WTC11 (cell line): ENCODE results near the gene SBF2. TPM values are rescaled to one million over a fixed set of nuclear protein-coding genes. Genes with fewer than 3 reads are reported as not detected.

ENCODE experiments used
- ATAC-seq: fragments of 200-7000 bp; cut with Tn5 transposase; 2 replicates; pipeline ENCODE4 v1.10.0; 2021; ENCODE audit warnings: mild to moderate bottlenecking, moderate library complexity
- CTCF ChIA-PET: fragments of 300-600 bp; sonication (Branson Sonifier 250); formaldehyde crosslinking; loops from one replicate; lab custom pipeline; 2021; ENCODE audit warnings: antibody characterized with exemption; lab: Charles Lee
- POLR2A ChIA-PET: fragments of 350-600 bp; sonication (Branson Sonifier 250); formaldehyde crosslinking; loops from one replicate; lab custom pipeline; 2021; ENCODE audit warnings: antibody characterized with exemption; lab: Charles Lee
- DNase-seq: peaks from one replicate; pipeline ENCODE4 v3.0.0; 2021; ENCODE audit warnings: low spot score
- H3K27ac Mint-ChIP-seq: 2 replicates; pipeline ENCODE4 v1.8.0; 2021; ENCODE audit warnings: mixed read lengths
- H3K27me3 Mint-ChIP-seq: 2 replicates; pipeline ENCODE4 v1.8.0; 2021; ENCODE audit warnings: low read depth, mild to moderate bottlenecking, moderate library complexity, mixed read lengths
- H3K36me3 Mint-ChIP-seq: 2 replicates; pipeline ENCODE4 v1.8.0; 2021; ENCODE audit warnings: mixed read lengths
- H3K4me1 Mint-ChIP-seq: 2 replicates; pipeline ENCODE4 v1.8.0; 2022; ENCODE audit warnings: mixed read lengths
- H3K4me3 Mint-ChIP-seq: 2 replicates; pipeline ENCODE4 v1.8.0; 2021; ENCODE audit warnings: mild to moderate bottlenecking, moderate library complexity, mixed read lengths
- H3K9me3 Mint-ChIP-seq: 2 replicates; pipeline ENCODE4 v1.8.0; 2021; ENCODE audit warnings: mixed read lengths
- CREM ChIP-seq: sonication (generic); formaldehyde crosslinking; IDR thresholded peaks from 2 replicates; pipeline ENCODE4 v1.8.1; 2022; ENCODE audit warnings: mild to moderate bottlenecking, missing genetic modification reagents, moderate library complexity
- HMGA2 ChIP-seq: fragments of 250-450 bp; sonication (Bioruptor Pico); IDR thresholded peaks from 2 replicates; pipeline ENCODE4 v1.4.0; 2021; ENCODE audit warnings: mild to moderate bottlenecking, moderate library complexity
- IRF2 ChIP-seq: sonication (generic); formaldehyde crosslinking; IDR thresholded peaks from 2 replicates; pipeline ENCODE4 v1.8.0; 2022; ENCODE audit warnings: low read depth, missing genetic modification reagents, borderline replicate concordance
- NR1H2 ChIP-seq: sonication (generic); formaldehyde crosslinking; IDR thresholded peaks from 2 replicates; pipeline ENCODE4 v1.9.0; 2021; ENCODE audit warnings: mild to moderate bottlenecking, moderate library complexity, missing genetic modification reagents
- NR3C1 ChIP-seq: sonication (generic); formaldehyde crosslinking; conservative IDR thresholded peaks from 2 replicates; pipeline ENCODE4 v1.8.1; 2023; ENCODE audit warnings: low read depth, mild to moderate bottlenecking, missing genetic modification reagents
- OVOL2 ChIP-seq: fragments of 250-450 bp; sonication (Bioruptor Pico); IDR thresholded peaks from 2 replicates; pipeline ENCODE4 v1.9.0; 2021; ENCODE audit warnings: mild to moderate bottlenecking, borderline replicate concordance
- PRRX2 ChIP-seq: fragments of 250-450 bp; sonication (Bioruptor Pico); IDR thresholded peaks from 2 replicates; pipeline ENCODE4 v1.8.0; 2021; ENCODE audit warnings: mild to moderate bottlenecking
- total RNA-seq: library from RNA; stranded (reverse); gene quantifications from 3 replicates; pipeline ENCODE4 v1.2.3, GENCODE V29; 2021
- TF ChIP-seq, protein P1 (sequence below): fragments of 250-450 bp; sonication (Bioruptor Pico); IDR thresholded peaks from 2 replicates; pipeline ENCODE4 v1.9.0; 2021; ENCODE audit warnings: mild to moderate bottlenecking
- TF ChIP-seq, protein P2 (sequence below): sonication (generic); formaldehyde crosslinking; IDR thresholded peaks from 2 replicates; pipeline ENCODE4 v1.8.1; 2023; ENCODE audit warnings: mild to moderate bottlenecking, missing genetic modification reagents
- TF ChIP-seq, protein P3 (sequence below): sonication (generic); formaldehyde crosslinking; IDR thresholded peaks from 2 replicates; pipeline ENCODE4 v1.8.1; 2022; ENCODE audit warnings: low read depth, missing genetic modification reagents, borderline replicate concordance
- TF ChIP-seq, protein P4 (sequence below): sonication (generic); formaldehyde crosslinking; IDR thresholded peaks from 2 replicates; pipeline ENCODE4 v1.8.1; 2023; ENCODE audit warnings: mild to moderate bottlenecking, missing genetic modification reagents, moderate library complexity
- TF ChIP-seq, protein P5 (sequence below): fragments of 250-450 bp; sonication (Bioruptor Pico); IDR thresholded peaks from 2 replicates; pipeline ENCODE4 v1.9.0; 2021; ENCODE audit warnings: mild to moderate bottlenecking
- TF ChIP-seq, protein P6 (sequence below): sonication (generic); formaldehyde crosslinking; IDR thresholded peaks from 2 replicates; pipeline ENCODE4 v1.8.0; 2022; ENCODE audit warnings: missing genetic modification reagents

Gene SBF2
- total RNA-seq, 1 experiment from 2014 or later, result 47.6 TPM

DNA sequence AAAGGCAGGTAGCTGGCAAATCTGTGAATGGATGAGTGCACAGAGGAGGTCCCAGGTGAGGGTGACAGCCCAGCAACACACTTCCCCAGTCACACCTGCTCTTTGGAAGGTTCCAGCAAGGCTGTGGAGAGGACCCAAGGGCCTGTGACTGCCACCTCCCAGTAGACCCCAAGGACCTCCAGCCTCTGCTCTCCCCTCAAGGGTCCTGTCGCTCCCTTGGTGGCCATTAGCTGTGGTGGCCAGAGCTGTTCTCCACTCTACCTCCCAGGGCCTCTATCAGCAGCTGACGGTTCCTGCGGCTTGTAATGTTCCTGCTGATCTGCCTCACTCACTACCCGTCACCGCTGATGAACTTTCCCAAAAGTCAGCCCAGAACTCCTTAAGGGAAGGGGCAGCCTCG, 537.1 kb downstream of the SBF2 start (continued):
- TF ChIP-seq, protein P1, sequence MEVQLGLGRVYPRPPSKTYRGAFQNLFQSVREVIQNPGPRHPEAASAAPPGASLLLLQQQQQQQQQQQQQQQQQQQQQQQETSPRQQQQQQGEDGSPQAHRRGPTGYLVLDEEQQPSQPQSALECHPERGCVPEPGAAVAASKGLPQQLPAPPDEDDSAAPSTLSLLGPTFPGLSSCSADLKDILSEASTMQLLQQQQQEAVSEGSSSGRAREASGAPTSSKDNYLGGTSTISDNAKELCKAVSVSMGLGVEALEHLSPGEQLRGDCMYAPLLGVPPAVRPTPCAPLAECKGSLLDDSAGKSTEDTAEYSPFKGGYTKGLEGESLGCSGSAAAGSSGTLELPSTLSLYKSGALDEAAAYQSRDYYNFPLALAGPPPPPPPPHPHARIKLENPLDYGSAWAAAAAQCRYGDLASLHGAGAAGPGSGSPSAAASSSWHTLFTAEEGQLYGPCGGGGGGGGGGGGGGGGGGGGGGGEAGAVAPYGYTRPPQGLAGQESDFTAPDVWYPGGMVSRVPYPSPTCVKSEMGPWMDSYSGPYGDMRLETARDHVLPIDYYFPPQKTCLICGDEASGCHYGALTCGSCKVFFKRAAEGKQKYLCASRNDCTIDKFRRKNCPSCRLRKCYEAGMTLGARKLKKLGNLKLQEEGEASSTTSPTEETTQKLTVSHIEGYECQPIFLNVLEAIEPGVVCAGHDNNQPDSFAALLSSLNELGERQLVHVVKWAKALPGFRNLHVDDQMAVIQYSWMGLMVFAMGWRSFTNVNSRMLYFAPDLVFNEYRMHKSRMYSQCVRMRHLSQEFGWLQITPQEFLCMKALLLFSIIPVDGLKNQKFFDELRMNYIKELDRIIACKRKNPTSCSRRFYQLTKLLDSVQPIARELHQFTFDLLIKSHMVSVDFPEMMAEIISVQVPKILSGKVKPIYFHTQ, result no peak
- TF ChIP-seq, protein P2, sequence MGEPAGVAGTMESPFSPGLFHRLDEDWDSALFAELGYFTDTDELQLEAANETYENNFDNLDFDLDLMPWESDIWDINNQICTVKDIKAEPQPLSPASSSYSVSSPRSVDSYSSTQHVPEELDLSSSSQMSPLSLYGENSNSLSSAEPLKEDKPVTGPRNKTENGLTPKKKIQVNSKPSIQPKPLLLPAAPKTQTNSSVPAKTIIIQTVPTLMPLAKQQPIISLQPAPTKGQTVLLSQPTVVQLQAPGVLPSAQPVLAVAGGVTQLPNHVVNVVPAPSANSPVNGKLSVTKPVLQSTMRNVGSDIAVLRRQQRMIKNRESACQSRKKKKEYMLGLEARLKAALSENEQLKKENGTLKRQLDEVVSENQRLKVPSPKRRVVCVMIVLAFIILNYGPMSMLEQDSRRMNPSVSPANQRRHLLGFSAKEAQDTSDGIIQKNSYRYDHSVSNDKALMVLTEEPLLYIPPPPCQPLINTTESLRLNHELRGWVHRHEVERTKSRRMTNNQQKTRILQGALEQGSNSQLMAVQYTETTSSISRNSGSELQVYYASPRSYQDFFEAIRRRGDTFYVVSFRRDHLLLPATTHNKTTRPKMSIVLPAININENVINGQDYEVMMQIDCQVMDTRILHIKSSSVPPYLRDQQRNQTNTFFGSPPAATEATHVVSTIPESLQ, result no peak
- TF ChIP-seq, protein P3, sequence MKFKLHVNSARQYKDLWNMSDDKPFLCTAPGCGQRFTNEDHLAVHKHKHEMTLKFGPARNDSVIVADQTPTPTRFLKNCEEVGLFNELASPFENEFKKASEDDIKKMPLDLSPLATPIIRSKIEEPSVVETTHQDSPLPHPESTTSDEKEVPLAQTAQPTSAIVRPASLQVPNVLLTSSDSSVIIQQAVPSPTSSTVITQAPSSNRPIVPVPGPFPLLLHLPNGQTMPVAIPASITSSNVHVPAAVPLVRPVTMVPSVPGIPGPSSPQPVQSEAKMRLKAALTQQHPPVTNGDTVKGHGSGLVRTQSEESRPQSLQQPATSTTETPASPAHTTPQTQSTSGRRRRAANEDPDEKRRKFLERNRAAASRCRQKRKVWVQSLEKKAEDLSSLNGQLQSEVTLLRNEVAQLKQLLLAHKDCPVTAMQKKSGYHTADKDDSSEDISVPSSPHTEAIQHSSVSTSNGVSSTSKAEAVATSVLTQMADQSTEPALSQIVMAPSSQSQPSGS, result no peak
- TF ChIP-seq, protein P4, sequence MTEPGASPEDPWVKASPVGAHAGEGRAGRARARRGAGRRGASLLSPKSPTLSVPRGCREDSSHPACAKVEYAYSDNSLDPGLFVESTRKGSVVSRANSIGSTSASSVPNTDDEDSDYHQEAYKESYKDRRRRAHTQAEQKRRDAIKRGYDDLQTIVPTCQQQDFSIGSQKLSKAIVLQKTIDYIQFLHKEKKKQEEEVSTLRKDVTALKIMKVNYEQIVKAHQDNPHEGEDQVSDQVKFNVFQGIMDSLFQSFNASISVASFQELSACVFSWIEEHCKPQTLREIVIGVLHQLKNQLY (CRISPR knock-in tag), result no peak
- no peak for TF ChIP-seq NR1H2 (CRISPR knock-in tag)

DNA sequence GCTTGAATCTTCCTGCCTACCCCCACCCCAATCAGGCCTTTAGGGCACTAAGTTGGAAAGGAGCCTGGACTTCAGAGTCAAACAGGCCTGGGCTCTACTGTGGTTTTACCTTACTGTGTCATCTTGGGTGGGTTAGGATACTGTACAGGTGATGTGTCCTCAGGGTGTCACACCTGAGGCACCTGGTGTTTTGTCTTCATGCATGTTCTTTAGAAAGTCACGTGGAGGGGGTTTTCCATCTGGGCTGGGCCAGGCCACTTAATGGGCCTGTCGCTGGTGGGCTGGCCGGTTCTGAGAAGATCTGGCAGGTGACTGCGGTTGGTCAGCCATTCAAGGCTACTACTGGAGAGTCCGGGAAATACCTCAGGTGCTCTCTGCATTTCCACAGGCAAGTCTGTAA, 537.6 kb downstream of the SBF2 start:
- ATAC-seq (no peak), DNase-seq (no peak)
- POLR2A ChIA-PET, result no interaction called here
- H3K4me3 Mint-ChIP-seq, result no peak overlapping the region
- H3K27ac Mint-ChIP-seq, result no peak overlapping the region
- H3K36me3 Mint-ChIP-seq, result peaks cover 10% of the 10 kb centered on the region; the same call in 1 of the 2 replicates
- CTCF ChIA-PET, result interaction anchor here (1.0 to 3.2 kb wide), 3 partner anchors 8 to 551 kb away, joined by 3 to 23 read pairs (median 11); no protein-coding TSS in a partner anchor
- 0 out of 2 replicates have a peak, but pooled peaks cover 3% of the 10 kb centered on the region for H3K27me3 Mint-ChIP-seq
- H3K4me1 Mint-ChIP-seq, result peaks cover 41% of the 10 kb centered on the region
- TF ChIP-seq IRF2 (CRISPR knock-in tag), result no peak
- TF ChIP-seq, protein P5, sequence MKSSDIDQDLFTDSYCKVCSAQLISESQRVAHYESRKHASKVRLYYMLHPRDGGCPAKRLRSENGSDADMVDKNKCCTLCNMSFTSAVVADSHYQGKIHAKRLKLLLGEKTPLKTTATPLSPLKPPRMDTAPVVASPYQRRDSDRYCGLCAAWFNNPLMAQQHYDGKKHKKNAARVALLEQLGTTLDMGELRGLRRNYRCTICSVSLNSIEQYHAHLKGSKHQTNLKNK (CRISPR knock-in tag), result no peak
- TF ChIP-seq NR3C1 (CRISPR knock-in tag), result no peak
- TF ChIP-seq OVOL2 (CRISPR knock-in tag), result no peak
- no peak for TF ChIP-seq HMGA2 (CRISPR knock-in tag)
- TF ChIP-seq, protein P6, sequence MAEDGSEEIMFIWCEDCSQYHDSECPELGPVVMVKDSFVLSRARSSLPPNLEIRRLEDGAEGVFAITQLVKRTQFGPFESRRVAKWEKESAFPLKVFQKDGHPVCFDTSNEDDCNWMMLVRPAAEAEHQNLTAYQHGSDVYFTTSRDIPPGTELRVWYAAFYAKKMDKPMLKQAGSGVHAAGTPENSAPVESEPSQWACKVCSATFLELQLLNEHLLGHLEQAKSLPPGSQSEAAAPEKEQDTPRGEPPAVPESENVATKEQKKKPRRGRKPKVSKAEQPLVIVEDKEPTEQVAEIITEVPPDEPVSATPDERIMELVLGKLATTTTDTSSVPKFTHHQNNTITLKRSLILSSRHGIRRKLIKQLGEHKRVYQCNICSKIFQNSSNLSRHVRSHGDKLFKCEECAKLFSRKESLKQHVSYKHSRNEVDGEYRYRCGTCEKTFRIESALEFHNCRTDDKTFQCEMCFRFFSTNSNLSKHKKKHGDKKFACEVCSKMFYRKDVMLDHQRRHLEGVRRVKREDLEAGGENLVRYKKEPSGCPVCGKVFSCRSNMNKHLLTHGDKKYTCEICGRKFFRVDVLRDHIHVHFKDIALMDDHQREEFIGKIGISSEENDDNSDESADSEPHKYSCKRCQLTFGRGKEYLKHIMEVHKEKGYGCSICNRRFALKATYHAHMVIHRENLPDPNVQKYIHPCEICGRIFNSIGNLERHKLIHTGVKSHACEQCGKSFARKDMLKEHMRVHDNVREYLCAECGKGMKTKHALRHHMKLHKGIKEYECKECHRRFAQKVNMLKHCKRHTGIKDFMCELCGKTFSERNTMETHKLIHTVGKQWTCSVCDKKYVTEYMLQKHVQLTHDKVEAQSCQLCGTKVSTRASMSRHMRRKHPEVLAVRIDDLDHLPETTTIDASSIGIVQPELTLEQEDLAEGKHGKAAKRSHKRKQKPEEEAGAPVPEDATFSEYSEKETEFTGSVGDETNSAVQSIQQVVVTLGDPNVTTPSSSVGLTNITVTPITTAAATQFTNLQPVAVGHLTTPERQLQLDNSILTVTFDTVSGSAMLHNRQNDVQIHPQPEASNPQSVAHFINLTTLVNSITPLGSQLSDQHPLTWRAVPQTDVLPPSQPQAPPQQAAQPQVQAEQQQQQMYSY (CRISPR knock-in tag), result no peak
- no peak for TF ChIP-seq PRRX2 (CRISPR knock-in tag)
- no peak for TF ChIP-seq CREM (CRISPR knock-in tag)
- no peaks in the 10 kb centered on the region for H3K9me3 Mint-ChIP-seq
